Sigmoid colon (tissue), 4 donors: ENCODE data around the gene ALB.

Experiments
- EP300 ChIP-seq, 4 donors: sonication (generic); formaldehyde crosslinking; IDR thresholded peaks; one replicate each; pipeline ENCODE4 v1.6.1; 2017; ENCODE audit warnings: antibody characterized with exemption in 4 of 4
- POLR2A ChIP-seq, 2 donors: fragments of 450-650 bp; IDR thresholded peaks; one replicate each; pipeline ENCODE4 v1.6.1; 2016; ENCODE audit warnings: antibody characterized with exemption in 2 of 2, mild to moderate bottlenecking in 2 of 2, moderate library complexity in 2 of 2
- POLR2AphosphoS5 ChIP-seq, 4 donors: sonication (generic); formaldehyde crosslinking; IDR thresholded peaks; one replicate each; pipeline ENCODE4 v1.6.1; 2017; ENCODE audit warnings: antibody characterized with exemption in 4 of 4
- TF ChIP-seq, protein P1 (sequence below), 4 experiments: fragments of 450-650 bp in 3 of 4; fragments of 200-600 bp in 1 of 4; IDR thresholded peaks; one replicate each; pipeline ENCODE4 v1.5.1; 2016 to 2019; ENCODE audit warnings: antibody characterized with exemption in 4 of 4, mild to moderate bottlenecking in 3 of 4, moderate library complexity in 2 of 4

DNA sequence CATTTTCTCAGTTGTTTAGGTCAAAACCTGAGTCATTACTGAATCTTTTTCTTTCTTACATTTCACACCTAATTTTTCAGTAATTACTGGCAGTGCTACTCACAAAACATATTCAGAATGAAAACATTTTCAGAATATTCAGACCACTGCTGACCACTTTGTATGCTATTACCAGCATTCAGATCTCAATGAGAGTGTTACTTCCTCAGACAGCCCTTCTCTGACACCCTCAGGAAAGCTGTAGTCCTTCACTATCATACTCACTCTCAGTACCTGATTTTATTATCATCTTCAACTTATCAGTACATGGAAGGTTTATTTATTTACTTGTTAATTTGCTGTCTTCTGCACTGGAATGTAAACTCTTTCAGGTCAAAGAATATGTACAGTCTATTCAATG lies 12.3 kb upstream of the ALB start:
- TF ChIP-seq, protein P1, sequence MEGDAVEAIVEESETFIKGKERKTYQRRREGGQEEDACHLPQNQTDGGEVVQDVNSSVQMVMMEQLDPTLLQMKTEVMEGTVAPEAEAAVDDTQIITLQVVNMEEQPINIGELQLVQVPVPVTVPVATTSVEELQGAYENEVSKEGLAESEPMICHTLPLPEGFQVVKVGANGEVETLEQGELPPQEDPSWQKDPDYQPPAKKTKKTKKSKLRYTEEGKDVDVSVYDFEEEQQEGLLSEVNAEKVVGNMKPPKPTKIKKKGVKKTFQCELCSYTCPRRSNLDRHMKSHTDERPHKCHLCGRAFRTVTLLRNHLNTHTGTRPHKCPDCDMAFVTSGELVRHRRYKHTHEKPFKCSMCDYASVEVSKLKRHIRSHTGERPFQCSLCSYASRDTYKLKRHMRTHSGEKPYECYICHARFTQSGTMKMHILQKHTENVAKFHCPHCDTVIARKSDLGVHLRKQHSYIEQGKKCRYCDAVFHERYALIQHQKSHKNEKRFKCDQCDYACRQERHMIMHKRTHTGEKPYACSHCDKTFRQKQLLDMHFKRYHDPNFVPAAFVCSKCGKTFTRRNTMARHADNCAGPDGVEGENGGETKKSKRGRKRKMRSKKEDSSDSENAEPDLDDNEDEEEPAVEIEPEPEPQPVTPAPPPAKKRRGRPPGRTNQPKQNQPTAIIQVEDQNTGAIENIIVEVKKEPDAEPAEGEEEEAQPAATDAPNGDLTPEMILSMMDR (IDR thresholded peaks at IDR 0.05): no peak
- no peak for TF ChIP-seq EP300 (IDR thresholded peaks at IDR 0.05)
- TF ChIP-seq POLR2A (IDR thresholded peaks at IDR 0.05): no peak
- no peak for TF ChIP-seq POLR2AphosphoS5 (IDR thresholded peaks at IDR 0.05)
